ENCODE measurements around the gene AGXT. TPM values are rescaled to one million over a fixed set of nuclear protein-coding genes. Genes with fewer than 3 reads are reported as not detected.
A peak's percentile ranks its signal among the peaks of the same experiment; 100 is the strongest.

AGXT gene
- total and polyA plus RNA-seq, 4 donors = 254 to 1,572 (median 1,428) TPM

DNA sequence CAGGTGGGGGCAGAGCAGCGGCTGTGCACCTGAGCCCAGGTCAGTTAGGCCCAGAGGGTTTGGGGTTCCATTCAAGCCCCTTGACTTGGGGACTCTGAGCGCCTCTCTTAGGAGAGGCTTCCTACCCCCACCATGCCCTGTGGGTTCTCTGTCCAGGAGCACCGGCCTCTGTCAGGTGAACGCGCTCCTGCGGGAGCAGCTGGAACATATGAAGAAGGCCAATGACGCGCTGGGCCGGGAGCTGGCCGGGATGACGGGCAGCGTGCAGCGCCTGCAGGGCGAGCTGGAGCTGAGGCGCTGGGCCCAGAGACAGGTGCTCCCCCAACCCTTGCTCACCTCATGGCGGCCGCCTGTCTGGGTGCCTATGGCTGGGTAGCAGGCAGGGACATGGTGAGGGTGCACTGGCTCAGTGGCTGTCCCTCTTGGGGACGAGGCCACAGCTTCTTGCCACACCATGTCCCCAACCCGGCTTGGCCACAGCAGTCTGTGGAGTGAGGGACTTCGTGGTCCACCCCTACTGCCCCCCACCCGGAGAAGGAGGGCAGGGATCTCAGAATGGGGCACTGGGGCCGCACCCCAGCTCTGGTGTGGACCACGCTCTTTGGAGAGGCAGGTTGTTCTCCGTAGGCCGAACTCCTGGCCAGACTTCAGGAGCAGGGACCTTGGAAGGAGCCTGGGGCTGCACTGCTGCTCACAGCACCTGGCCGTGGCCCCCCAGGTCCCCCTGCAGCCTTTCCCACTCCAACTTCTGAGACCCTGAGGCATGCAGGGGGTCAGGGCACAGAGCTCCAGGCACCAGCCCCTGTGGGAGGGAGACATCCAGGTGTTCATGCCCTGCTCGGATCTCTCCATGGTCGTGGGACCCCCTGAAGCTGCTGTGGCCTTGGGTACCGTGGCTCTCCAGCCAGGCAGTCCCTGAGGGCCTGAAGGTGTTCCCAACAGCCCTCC, 57.2 kb downstream of the AGXT start (continued):
- no peak for TF ChIP-seq FOXA1 (IDR thresholded peaks at IDR 0.05)
- TF ChIP-seq, protein P1, sequence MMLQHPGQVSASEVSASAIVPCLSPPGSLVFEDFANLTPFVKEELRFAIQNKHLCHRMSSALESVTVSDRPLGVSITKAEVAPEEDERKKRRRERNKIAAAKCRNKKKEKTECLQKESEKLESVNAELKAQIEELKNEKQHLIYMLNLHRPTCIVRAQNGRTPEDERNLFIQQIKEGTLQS (IDR thresholded peaks at IDR 0.05) = no peak
- TF ChIP-seq, protein P2, sequence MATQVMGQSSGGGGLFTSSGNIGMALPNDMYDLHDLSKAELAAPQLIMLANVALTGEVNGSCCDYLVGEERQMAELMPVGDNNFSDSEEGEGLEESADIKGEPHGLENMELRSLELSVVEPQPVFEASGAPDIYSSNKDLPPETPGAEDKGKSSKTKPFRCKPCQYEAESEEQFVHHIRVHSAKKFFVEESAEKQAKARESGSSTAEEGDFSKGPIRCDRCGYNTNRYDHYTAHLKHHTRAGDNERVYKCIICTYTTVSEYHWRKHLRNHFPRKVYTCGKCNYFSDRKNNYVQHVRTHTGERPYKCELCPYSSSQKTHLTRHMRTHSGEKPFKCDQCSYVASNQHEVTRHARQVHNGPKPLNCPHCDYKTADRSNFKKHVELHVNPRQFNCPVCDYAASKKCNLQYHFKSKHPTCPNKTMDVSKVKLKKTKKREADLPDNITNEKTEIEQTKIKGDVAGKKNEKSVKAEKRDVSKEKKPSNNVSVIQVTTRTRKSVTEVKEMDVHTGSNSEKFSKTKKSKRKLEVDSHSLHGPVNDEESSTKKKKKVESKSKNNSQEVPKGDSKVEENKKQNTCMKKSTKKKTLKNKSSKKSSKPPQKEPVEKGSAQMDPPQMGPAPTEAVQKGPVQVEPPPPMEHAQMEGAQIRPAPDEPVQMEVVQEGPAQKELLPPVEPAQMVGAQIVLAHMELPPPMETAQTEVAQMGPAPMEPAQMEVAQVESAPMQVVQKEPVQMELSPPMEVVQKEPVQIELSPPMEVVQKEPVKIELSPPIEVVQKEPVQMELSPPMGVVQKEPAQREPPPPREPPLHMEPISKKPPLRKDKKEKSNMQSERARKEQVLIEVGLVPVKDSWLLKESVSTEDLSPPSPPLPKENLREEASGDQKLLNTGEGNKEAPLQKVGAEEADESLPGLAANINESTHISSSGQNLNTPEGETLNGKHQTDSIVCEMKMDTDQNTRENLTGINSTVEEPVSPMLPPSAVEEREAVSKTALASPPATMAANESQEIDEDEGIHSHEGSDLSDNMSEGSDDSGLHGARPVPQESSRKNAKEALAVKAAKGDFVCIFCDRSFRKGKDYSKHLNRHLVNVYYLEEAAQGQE (IDR thresholded peaks at IDR 0.05) = no peak
- no peak for TF ChIP-seq RXRA (IDR thresholded peaks at IDR 0.05)
- no peak for TF ChIP-seq RAD21 (IDR thresholded peaks at IDR 0.05)

DNA sequence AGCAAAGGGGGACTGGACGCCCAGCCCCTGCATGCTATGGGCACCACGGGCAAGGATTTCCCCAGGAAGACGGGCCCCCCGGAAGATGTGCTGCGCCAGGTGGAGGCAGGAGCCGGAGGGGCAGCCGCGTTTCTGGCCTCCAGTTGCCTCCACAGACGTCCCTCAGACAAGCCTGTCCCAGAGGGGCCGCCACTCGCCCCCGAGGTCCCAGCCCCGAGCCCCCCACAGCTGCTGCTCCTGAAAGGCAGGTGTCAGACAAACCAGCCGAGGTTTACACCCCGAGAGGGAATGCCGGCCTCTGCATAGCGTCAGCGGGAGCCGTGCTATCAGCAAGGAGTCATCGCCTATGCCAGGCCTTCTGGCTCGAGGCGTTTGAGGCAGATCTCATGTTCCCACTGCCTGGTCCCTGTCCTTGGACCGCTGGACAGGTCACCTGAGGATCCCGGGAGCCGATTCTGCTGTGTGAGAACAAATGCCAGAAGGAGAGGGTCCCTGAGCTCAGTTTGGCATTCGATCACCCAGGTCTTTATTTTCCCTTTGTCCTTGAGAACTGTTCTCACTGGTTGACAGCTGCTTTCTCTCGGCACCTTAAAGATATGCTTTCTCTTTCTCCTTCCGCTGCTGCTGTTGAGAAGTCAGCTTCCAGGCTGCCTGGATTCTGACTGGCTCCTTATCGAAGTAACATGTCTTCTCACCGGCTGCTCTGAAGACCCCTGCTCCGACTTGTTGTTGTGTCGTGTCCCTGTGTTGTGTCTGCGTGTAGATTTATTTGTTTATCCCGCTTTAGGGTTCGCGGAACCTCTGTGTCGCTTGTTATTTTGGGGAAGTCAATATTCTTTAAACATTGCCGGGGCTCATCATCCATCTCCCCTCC, 58.1 kb downstream of the AGXT start:
- Histone ChIP-seq H3K9ac (ENCODE audit: low read depth in 1 of 2, low read length in 2 of 2) (no peak overlapping the region), H3K27me3 (ENCODE audit: control insufficient read depth in 4 of 4, insufficient read depth in 4 of 4, low read length in 3 of 4) (no peaks in the 10 kb centered on the region), H3K4me1 (ENCODE audit: control insufficient read depth in 4 of 4, insufficient read depth in 4 of 4, low read length in 3 of 4) (peaks cover 0 to 1% (median 0%) of the 10 kb centered on the region in 4 donors), H3K9me3 (ENCODE audit: control insufficient read depth in 4 of 4, low read length in 3 of 4) (no peaks in the 10 kb centered on the region), H3K36me3 (ENCODE audit: control insufficient read depth in 4 of 4, insufficient read depth in 3 of 4, low read depth in 1 of 4, low read length in 3 of 4) (no peaks in the 10 kb centered on the region), H3K27ac (ENCODE audit: low read depth in 1 of 2, low read length in 2 of 2) (no peak overlapping the region), H3K4me3 (ENCODE audit: low read depth in 1 of 3, low read length in 3 of 3) (no peak overlapping the region)
- TF ChIP-seq FOXA1 (IDR thresholded peaks at IDR 0.05) (no peak), NR2F2 (IDR thresholded peaks at IDR 0.05) (no peak), HNF4G (IDR thresholded peaks at IDR 0.05) (no peak), SP1 (IDR thresholded peaks at IDR 0.05) (no peak), FOXA2 (IDR thresholded peaks at IDR 0.05) (no peak), GABPA (IDR thresholded peaks at IDR 0.05 in 1 of 2, conservative IDR thresholded peaks at IDR 0.05 in 1 of 2) (no peak), RXRA (IDR thresholded peaks at IDR 0.05) (no peak), EGR1 (IDR thresholded peaks at IDR 0.05; ENCODE audit: low read depth in 2 of 2) (no peak), HNF4A (conservative IDR thresholded peaks at IDR 0.05) (no peak), JUND (IDR thresholded peaks at IDR 0.05) (no peak), TAF1 (conservative IDR thresholded peaks at IDR 0.05) (no peak), RAD21 (IDR thresholded peaks at IDR 0.05) (no peak), YY1 (IDR thresholded peaks at IDR 0.05) (no peak)
- TF ChIP-seq, protein P1 (IDR thresholded peaks at IDR 0.05) = no peak
- TF ChIP-seq, protein P3, sequence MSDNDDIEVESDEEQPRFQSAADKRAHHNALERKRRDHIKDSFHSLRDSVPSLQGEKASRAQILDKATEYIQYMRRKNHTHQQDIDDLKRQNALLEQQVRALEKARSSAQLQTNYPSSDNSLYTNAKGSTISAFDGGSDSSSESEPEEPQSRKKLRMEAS (IDR thresholded peaks at IDR 0.05) = no peak
- TF ChIP-seq, protein P4, sequence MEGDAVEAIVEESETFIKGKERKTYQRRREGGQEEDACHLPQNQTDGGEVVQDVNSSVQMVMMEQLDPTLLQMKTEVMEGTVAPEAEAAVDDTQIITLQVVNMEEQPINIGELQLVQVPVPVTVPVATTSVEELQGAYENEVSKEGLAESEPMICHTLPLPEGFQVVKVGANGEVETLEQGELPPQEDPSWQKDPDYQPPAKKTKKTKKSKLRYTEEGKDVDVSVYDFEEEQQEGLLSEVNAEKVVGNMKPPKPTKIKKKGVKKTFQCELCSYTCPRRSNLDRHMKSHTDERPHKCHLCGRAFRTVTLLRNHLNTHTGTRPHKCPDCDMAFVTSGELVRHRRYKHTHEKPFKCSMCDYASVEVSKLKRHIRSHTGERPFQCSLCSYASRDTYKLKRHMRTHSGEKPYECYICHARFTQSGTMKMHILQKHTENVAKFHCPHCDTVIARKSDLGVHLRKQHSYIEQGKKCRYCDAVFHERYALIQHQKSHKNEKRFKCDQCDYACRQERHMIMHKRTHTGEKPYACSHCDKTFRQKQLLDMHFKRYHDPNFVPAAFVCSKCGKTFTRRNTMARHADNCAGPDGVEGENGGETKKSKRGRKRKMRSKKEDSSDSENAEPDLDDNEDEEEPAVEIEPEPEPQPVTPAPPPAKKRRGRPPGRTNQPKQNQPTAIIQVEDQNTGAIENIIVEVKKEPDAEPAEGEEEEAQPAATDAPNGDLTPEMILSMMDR (IDR thresholded peaks at IDR 0.05; ENCODE audit: low read depth, low read length, missing input control) = no peak
- TF ChIP-seq, protein P2 (IDR thresholded peaks at IDR 0.05) = no peak
- TF ChIP-seq, protein P5, sequence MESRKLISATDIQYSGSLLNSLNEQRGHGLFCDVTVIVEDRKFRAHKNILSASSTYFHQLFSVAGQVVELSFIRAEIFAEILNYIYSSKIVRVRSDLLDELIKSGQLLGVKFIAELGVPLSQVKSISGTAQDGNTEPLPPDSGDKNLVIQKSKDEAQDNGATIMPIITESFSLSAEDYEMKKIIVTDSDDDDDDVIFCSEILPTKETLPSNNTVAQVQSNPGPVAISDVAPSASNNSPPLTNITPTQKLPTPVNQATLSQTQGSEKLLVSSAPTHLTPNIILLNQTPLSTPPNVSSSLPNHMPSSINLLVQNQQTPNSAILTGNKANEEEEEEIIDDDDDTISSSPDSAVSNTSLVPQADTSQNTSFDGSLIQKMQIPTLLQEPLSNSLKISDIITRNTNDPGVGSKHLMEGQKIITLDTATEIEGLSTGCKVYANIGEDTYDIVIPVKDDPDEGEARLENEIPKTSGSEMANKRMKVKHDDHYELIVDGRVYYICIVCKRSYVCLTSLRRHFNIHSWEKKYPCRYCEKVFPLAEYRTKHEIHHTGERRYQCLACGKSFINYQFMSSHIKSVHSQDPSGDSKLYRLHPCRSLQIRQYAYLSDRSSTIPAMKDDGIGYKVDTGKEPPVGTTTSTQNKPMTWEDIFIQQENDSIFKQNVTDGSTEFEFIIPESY (IDR thresholded peaks at IDR 0.05) = no peak
- WGBS = 73% methylated on average over 38 of the region's 38 CpGs
- DNase-seq (ENCODE audit: low spot score) = peak; percentile 33
